Mononuclear cell (primary cell): ENCODE data around the gene PCDHB9. TPM values are rescaled to one million over a fixed set of nuclear protein-coding genes. Genes with fewer than 3 reads are reported as not detected.

Experiments
- total RNA-seq: library from RNA; depleted of rRNA; stranded (reverse); fragments of >200 nt; gene quantifications from one replicate; pipeline ENCODE4 v1.2.3, GENCODE V29; 2012

PCDHB9 gene
- total RNA-seq, 1 donor: 0.31 TPM

Other genes starting within 250 kb of the PCDHB9 start
- gene PCDHAC2, start 220.7 kb upstream of the PCDHB9 start, total RNA-seq: not detected
- gene PCDHB1, start 135.8 kb upstream of the PCDHB9 start, total RNA-seq: under 0.01 TPM
- 0.10 TPM for gene PCDHB2, start 92.5 kb upstream of the PCDHB9 start, total RNA-seq
- under 0.01 TPM for gene PCDHB3, start 86.7 kb upstream of the PCDHB9 start, total RNA-seq
- gene PCDHB4, start 65.3 kb upstream of the PCDHB9 start, total RNA-seq: not detected
- gene PCDHB5, start 52.0 kb upstream of the PCDHB9 start, total RNA-seq: 0.10 TPM
- not detected for gene PCDHB6, start 37.1 kb upstream of the PCDHB9 start, total RNA-seq
- under 0.01 TPM for gene PCDHB7, start 14.5 kb upstream of the PCDHB9 start, total RNA-seq
- not detected for gene PCDHB8, start 9.4 kb upstream of the PCDHB9 start, total RNA-seq
- gene PCDHB16, start 4.8 kb upstream of the PCDHB9 start, total RNA-seq: not detected
- gene PCDHB10, start 5.2 kb downstream of the PCDHB9 start, total RNA-seq: not detected
- gene PCDHB11, start 12.5 kb downstream of the PCDHB9 start, total RNA-seq: not detected
- gene PCDHB12, start 21.6 kb downstream of the PCDHB9 start, total RNA-seq: not detected
- not detected for gene PCDHB13, start 26.8 kb downstream of the PCDHB9 start, total RNA-seq
- not detected for gene PCDHB14, start 36.2 kb downstream of the PCDHB9 start, total RNA-seq
- not detected for gene PCDHB15, start 58.2 kb downstream of the PCDHB9 start, total RNA-seq
- 0.73 TPM for gene SLC25A2, start 116.9 kb downstream of the PCDHB9 start, total RNA-seq
- 76.5 TPM for gene TAF7, start 133.6 kb downstream of the PCDHB9 start, total RNA-seq
- gene PCDHGA1, start 143.4 kb downstream of the PCDHB9 start, total RNA-seq: not detected
- gene PCDHGA2, start 151.6 kb downstream of the PCDHB9 start, total RNA-seq: not detected
- 0.10 TPM for gene PCDHGA3, start 156.7 kb downstream of the PCDHB9 start, total RNA-seq
- gene PCDHGB1, start 162.9 kb downstream of the PCDHB9 start, total RNA-seq: not detected
- 0.21 TPM for gene PCDHGA4, start 167.9 kb downstream of the PCDHB9 start, total RNA-seq
- gene PCDHGB2, start 172.8 kb downstream of the PCDHB9 start, total RNA-seq: 0.63 TPM
- 0.21 TPM for gene PCDHGA5, start 177.0 kb downstream of the PCDHB9 start, total RNA-seq
- 0.63 TPM for gene PCDHGB3, start 183.1 kb downstream of the PCDHB9 start, total RNA-seq
- gene PCDHGA6, start 186.7 kb downstream of the PCDHB9 start, total RNA-seq: 0.10 TPM
- gene PCDHGA7, start 195.6 kb downstream of the PCDHB9 start, total RNA-seq: 0.42 TPM
- gene PCDHGB4, start 200.5 kb downstream of the PCDHB9 start, total RNA-seq: 0.31 TPM
- 0.10 TPM for gene PCDHGA8, start 205.5 kb downstream of the PCDHB9 start, total RNA-seq
- 0.84 TPM for gene PCDHGB5, start 210.8 kb downstream of the PCDHB9 start, total RNA-seq
- 0.42 TPM for gene PCDHGA9, start 215.6 kb downstream of the PCDHB9 start, total RNA-seq
- gene PCDHGB6, start 220.9 kb downstream of the PCDHB9 start, total RNA-seq: 0.63 TPM
- gene PCDHGA10, start 225.8 kb downstream of the PCDHB9 start, total RNA-seq: 0.52 TPM
- 0.31 TPM for gene PCDHGB7, start 230.5 kb downstream of the PCDHB9 start, total RNA-seq
- gene PCDHGA11, start 233.9 kb downstream of the PCDHB9 start, total RNA-seq: 0.21 TPM
- gene PCDHGA12, start 243.3 kb downstream of the PCDHB9 start, total RNA-seq: 0.10 TPM